Lung (tissue), 12 donors: Measurements from ENCODE around the gene FLT3. TPM values are rescaled to one million over a fixed set of nuclear protein-coding genes. Genes with fewer than 3 reads are reported as not detected.

Experiments used
- ATAC-seq: fragments of 200-7000 bp; cut with Tn5 transposase; one replicate; pipeline ENCODE4 v1.9.1; 2020; ENCODE audit warnings: moderate number of reproducible peaks; ENCODE audit not compliant: insufficient read depth, low FRiP score
- DNase-seq, 3 donors: peaks; one replicate each; pipeline ENCODE4 v3.0.0-alpha.2; 2013 to 2017
- H3K27ac ChIP-seq, 2 donors: one replicate each; pipeline ENCODE4 v1.5.1; 2013; ENCODE audit warnings: mild to moderate bottlenecking in 2 of 2, moderate library complexity in 2 of 2, control low read depth in 1 of 2, inconsistent platforms in 1 of 2, low read depth in 1 of 2, low read length in 1 of 2
- H3K27me3 ChIP-seq, 3 donors: one replicate each; pipeline ENCODE4 v1.5.1; 2013; ENCODE audit warnings: low read length in 2 of 3; ENCODE audit not compliant: control insufficient read depth in 3 of 3, insufficient read depth in 3 of 3
- H3K36me3 ChIP-seq, 4 donors: one replicate each; pipeline ENCODE4 v1.5.1; 2013; ENCODE audit warnings: low read length in 4 of 4, mild to moderate bottlenecking in 1 of 4, moderate library complexity in 1 of 4; ENCODE audit not compliant: control insufficient read depth in 4 of 4, insufficient read depth in 4 of 4
- H3K4me1 ChIP-seq, 5 donors: one replicate each; pipeline ENCODE4 v1.5.1; 2013; ENCODE audit warnings: low read length in 5 of 5, mild to moderate bottlenecking in 2 of 5, moderate library complexity in 1 of 5; ENCODE audit not compliant: control insufficient read depth in 5 of 5, insufficient read depth in 5 of 5
- H3K4me3 ChIP-seq: one replicate; pipeline ENCODE4 v1.5.1; 2013; ENCODE audit warnings: mild to moderate bottlenecking, control low read depth, moderate library complexity
- H3K9ac ChIP-seq, 2 donors: one replicate each; pipeline ENCODE4 v1.5.1; 2013; ENCODE audit warnings: low read length in 2 of 2, control low read depth in 1 of 2; ENCODE audit not compliant: insufficient read depth in 1 of 2
- H3K9me3 ChIP-seq, 4 donors: one replicate each; pipeline ENCODE4 v1.5.1; 2013; ENCODE audit warnings: low read length in 3 of 4, mild to moderate bottlenecking in 1 of 4, moderate library complexity in 1 of 4; ENCODE audit not compliant: control insufficient read depth in 4 of 4, insufficient read depth in 3 of 4
- CTCF ChIP-seq: IDR thresholded peaks from 2 replicates; pipeline ENCODE4 v1.5.1; 2012; ENCODE audit warnings: mild to moderate bottlenecking; ENCODE audit errors: control extremely low read depth, extremely low read depth
- WGBS, 2 donors: extraction: QIAGEN DNeasy Blood & Tissue Kit; methylation state at CpG; one replicate each; pipeline ENCODE4 v1.1.7; 2013; 5-methylcytosine and 5-hydroxymethylcytosine counted together
- polyA plus RNA-seq, 2 donors: library from polyadenylated mRNA; stranded (reverse); fragments of 200-250 nt; gene quantifications; one replicate each; pipeline ENCODE4 v1.2.1, GENCODE V29; 2013
- total RNA-seq, 2 donors: library from RNA; depleted of rRNA in 1 of 2; stranded (reverse); fragments of >200 nt in 1 of 2; gene quantifications; one replicate each; pipeline ENCODE4 v1.2.1, GENCODE V29; 2014 to 2021
- donor health status: control.
- donor health status: control.
- donor health status: Bipolar disorder and iron deficiency.
- donor health status: healthy.
- donor health status: DM: yes; HTN: yes; CAD: no.

FLT3 gene
- total and polyA plus RNA-seq, 4 donors = 0.43 to 1.9 (median 0.72) TPM

DNA sequence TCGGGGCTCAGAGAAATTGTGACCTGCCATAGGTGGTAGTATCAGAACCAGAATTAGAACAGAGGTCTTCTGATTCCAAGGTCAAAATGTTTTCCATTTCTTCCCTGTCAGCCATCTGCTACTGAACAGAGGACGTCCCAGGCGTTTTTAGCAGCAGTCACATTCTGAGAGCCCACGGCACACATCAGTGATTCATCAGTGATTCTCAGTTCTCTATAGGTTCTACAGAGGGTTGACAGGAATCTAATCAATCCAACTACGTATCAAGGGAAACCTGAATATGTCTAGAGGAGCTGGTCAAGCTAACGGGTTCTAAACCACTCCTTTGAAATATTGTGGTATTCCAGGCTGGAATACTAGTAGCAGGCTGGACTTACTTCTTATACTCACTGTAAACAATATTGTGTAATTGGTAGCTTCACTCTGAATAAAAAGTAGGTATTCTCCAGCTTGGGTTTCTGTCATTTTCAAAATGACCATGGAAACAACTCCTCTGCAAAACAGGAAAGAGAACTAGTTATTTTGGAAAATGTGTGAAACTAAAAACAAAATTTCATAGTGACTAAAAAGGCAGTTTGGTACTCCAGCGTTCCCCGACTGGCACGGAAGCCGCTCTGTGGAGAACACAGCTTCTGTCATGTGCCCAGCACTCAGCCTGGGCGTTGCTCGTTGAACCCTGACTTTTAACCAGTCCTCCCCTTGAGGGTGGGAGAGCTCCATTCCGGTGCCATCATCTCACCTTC, 43.2 kb downstream of the FLT3 start:
- no peak for TF ChIP-seq CTCF

GRCh38 chr13:28056426-28056825, 44.0 kb downstream of the FLT3 start:
- 74 to 84% methylated on average over 9 of the region's 9 CpGs for WGBS, 2 donors
- DNase-seq (no peak), ATAC-seq (no peak)
- TF ChIP-seq CTCF = no peak
- no peaks in the 10 kb centered on the region for H3K4me1 ChIP-seq
- no peaks in the 10 kb centered on the region for H3K27me3 ChIP-seq
- no peaks in the 10 kb centered on the region for H3K36me3 ChIP-seq
- H3K27ac ChIP-seq = no peak overlapping the region
- no peak overlapping the region for H3K9ac ChIP-seq
- H3K4me3 ChIP-seq = no peak overlapping the region
- no peaks in the 10 kb centered on the region for H3K9me3 ChIP-seq

More for the DNA sequence above, 43.2 kb downstream of the FLT3 start:
- ATAC-seq (no peak), DNase-seq (no peak)
- 78 to 89% methylated on average over 13 of the region's 13 CpGs for WGBS, 2 donors
- Histone ChIP-seq H3K9me3 (no peaks in the 10 kb centered on the region), H3K4me3 (no peak overlapping the region), H3K4me1 (no peaks in the 10 kb centered on the region), H3K9ac (no peak overlapping the region), H3K36me3 (no peaks in the 10 kb centered on the region), H3K27ac (no peak overlapping the region), H3K27me3 (no peaks in the 10 kb centered on the region)

DNA sequence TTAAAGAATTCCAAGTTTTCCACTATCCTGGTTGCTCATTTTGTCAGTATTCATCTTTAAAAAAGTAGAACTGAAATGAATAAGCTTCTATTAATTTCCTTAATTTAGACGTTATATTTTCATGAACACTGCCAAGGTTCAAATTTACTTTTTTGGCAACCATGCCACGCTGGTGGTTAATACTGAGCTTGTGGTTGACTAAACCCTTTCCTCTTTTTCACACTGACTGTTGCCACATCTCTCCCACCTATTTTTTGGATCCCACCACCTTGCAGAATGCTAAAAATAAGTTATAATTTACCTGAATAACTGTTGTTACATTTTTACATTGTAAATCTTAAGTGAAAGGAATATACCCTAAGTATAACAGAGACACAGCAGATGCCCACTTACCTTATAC, 45.0 kb downstream of the FLT3 start:
- peaks cover 0 to 3% (median 0%) of the 10 kb centered on the region in 5 donors for H3K4me1 ChIP-seq
- no peak for DNase-seq
- no peak overlapping the region for H3K4me3 ChIP-seq
- ATAC-seq = no peak
- H3K27ac ChIP-seq = no peak overlapping the region
- WGBS, 2 donors = 13 to 47% methylated on average over 2 of the region's 2 CpGs
- no peak overlapping the region for H3K9ac ChIP-seq
- TF ChIP-seq CTCF = no peak
- no peaks in the 10 kb centered on the region for H3K27me3 ChIP-seq
- no peaks in the 10 kb centered on the region for H3K36me3 ChIP-seq
- no peaks in the 10 kb centered on the region for H3K9me3 ChIP-seq

DNA sequence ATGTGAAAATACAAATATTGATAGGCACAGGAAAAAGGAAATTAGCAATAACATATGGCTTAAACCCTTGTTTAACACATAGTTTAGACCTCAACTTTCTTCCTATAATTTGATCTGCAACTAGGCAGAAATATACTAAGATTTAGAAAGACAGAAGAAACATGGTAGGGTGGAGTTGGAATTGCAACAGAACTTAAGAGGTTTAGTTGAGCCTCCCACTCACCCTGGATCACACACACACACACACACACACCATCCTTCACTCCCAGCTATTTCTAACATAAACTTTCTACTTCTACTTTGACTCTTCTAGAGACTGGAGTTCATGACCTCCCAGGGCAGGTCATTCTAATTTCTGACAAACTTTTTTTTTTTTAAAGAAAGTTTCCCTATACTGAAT, 47.4 kb downstream of the FLT3 start:
- Histone ChIP-seq H3K27me3 (peaks cover 0 to 3% (median 3%) of the 10 kb centered on the region in 3 donors), H3K36me3 (no peaks in the 10 kb centered on the region), H3K4me3 (no peak overlapping the region), H3K9ac (no peak overlapping the region), H3K4me1 (peaks cover 0 to 7% (median 2%) of the 10 kb centered on the region in 5 donors), H3K9me3 (no peaks in the 10 kb centered on the region), H3K27ac (no peak overlapping the region)
- TF ChIP-seq CTCF = no peak
- DNase-seq = no peak
- ATAC-seq = no peak
